Transverse colon (tissue), 4 donors: ENCODE results near the gene RASL10B. TPM values are rescaled to one million over a fixed set of nuclear protein-coding genes. Genes with fewer than 3 reads are reported as not detected.

Source experiments
- DNase-seq: peaks from one replicate; pipeline ENCODE4 v3.0.0-alpha.2; 2019
- H3K27ac ChIP-seq, 4 donors: fragments of 200-600 bp; sonication (generic); 2 replicates each; pipeline ENCODE4 v1.5.1; 2016 to 2018; ENCODE audit warnings: inconsistent platforms in 4 of 4
- H3K27me3 ChIP-seq: fragments of 200-600 bp; sonication (generic); 2 replicates; pipeline ENCODE4 v1.5.1; 2017; ENCODE audit warnings: inconsistent platforms
- H3K36me3 ChIP-seq, 4 donors: fragments of 200-600 bp; sonication (generic); 2 replicates each; pipeline ENCODE4 v1.5.1; 2017 to 2019; ENCODE audit warnings: inconsistent platforms in 4 of 4
- H3K4me1 ChIP-seq, 4 donors: fragments of 200-600 bp; sonication (generic); 2 replicates each; pipeline ENCODE4 v1.5.1; 2017 to 2020; ENCODE audit warnings: inconsistent platforms in 4 of 4
- H3K4me3 ChIP-seq, 4 donors: fragments of 200-600 bp; sonication (generic); 1 replicate in 1 of 4; 2 replicates in 3 of 4; pipeline versions ENCODE4 v1.5.1 to v1.6.1; 2017 to 2019; ENCODE audit warnings: inconsistent platforms in 4 of 4
- H3K9me3 ChIP-seq, 2 donors: fragments of 200-600 bp; sonication (generic); 2 replicates each; pipeline ENCODE4 v1.5.1; 2017 to 2019; ENCODE audit warnings: inconsistent platforms in 2 of 2
- CTCF ChIP-seq, 5 experiments: fragments of 200-600 bp in 3 of 5; fragments of 450-650 bp in 2 of 5; sonication (generic) in 3 of 5; IDR thresholded peaks; 1 replicate in 2 of 5; 2 replicates in 3 of 5; pipeline ENCODE4 v1.5.1; 2016 to 2017; ENCODE audit warnings: antibody characterized with exemption in 5 of 5, inconsistent platforms in 3 of 5, mild to moderate bottlenecking in 2 of 5, moderate library complexity in 1 of 5
- EP300 ChIP-seq: sonication (generic); formaldehyde crosslinking; IDR thresholded peaks from one replicate; pipeline ENCODE4 v1.6.1; 2017; ENCODE audit warnings: antibody characterized with exemption, low read depth
- POLR2A ChIP-seq: fragments of 450-650 bp; IDR thresholded peaks from one replicate; pipeline ENCODE4 v1.6.1; 2016; ENCODE audit warnings: antibody characterized with exemption, mild to moderate bottlenecking, moderate library complexity
- POLR2AphosphoS5 ChIP-seq, 3 donors: sonication (generic); formaldehyde crosslinking; IDR thresholded peaks; one replicate each; pipeline ENCODE4 v1.6.1; 2016; ENCODE audit warnings: antibody characterized with exemption in 3 of 3
- WGBS, 2 donors: methylation state at CpG; one replicate each; pipeline ENCODE4 v1.1.5; 2018; ENCODE audit warnings: low coverage in 1 of 2; 5-methylcytosine and 5-hydroxymethylcytosine counted together
- in situ Hi-C, 4 donors: fragments of 200-750 bp; cut with MboI; loops; one replicate each; pipeline versions ENCODE4 v1.15.0 to v1.15.1; 2017; ENCODE audit warnings: low sequenced_read_pairs in 3 of 4, low pct_ligation_motif_present in 1 of 4, low pct_unique_long_range_greater_than_20kb in 1 of 4
- intact Hi-C: fragments of 100-400 bp; cut with DNase I; formaldehyde crosslinking; loops from one replicate; pipeline ENCODE4 v1.15.1; 2023; ENCODE audit warnings: low total_unique reads
- total RNA-seq, 4 donors: library from RNA; depleted of rRNA; stranded (reverse); fragments of >200 nt; gene quantifications; one replicate each; pipeline ENCODE4 v1.1.0, GENCODE V29; 2016

Gene RASL10B
- 1 to 10 TPM in 2 of 4 donors, under 1 TPM in 2; 0.41 to 1.6 (median 1.1) TPM for total RNA-seq

GRCh38 chr17:35731239-35731916 is at the start of gene RASL10B:
Gene RASL10B (plus strand): TSS chr17:35731639. CDS start chr17:35735185, 3,546 bp downstream.
- Histone ChIP-seq H3K4me3 (peak within 1 kb of the TSS; percentile 46 to 53 (median 50)), H3K36me3 (no peaks in the 10 kb centered on the region), H3K27ac (no peak within 1 kb of the TSS), H3K4me1 (peaks cover 6 to 25% (median 15%) of the 10 kb centered on the region in 4 donors), H3K9me3 (no peaks in the 10 kb centered on the region), H3K27me3 (peaks cover 13% of the 10 kb centered on the region)
- in situ Hi-C loops (loop anchor here (25.0 kb wide), 3 partner anchors 119 to 594 kb away; partner anchors contain the start of genes NLE1 (in 1 of the 4) and UNC45B (in 1 of the 4)), intact Hi-C loops (no loop called here)
- WGBS, 2 donors = 12 to 16% methylated on average over 5 to 23 of the region's 44 CpGs
- TF ChIP-seq CTCF (IDR thresholded peaks at IDR 0.05) (no peak), POLR2A (no peak), POLR2AphosphoS5 (IDR thresholded peaks at IDR 0.05) (no peak), EP300 (no peak)
- DNase-seq = peak; percentile 37

- no peaks in the 10 kb centered on the region for H3K9me3 ChIP-seq
- DNase-seq = no peak
- H3K27me3 ChIP-seq = no peaks in the 10 kb centered on the region
- WGBS, 2 donors = 80 to 82% methylated on average over 3 to 4 of the region's 4 CpGs
- intact Hi-C loops = no loop called here
- no peak for TF ChIP-seq EP300
- no peak for TF ChIP-seq POLR2AphosphoS5 (IDR thresholded peaks at IDR 0.05)
- no peak for TF ChIP-seq CTCF (IDR thresholded peaks at IDR 0.05)
- TF ChIP-seq POLR2A = no peak
- in situ Hi-C loops = no loop called here
- peaks cover 0 to 82% (median 28%) of the 10 kb centered on the region in 4 donors for H3K36me3 ChIP-seq
- no peak overlapping the region for H3K4me3 ChIP-seq
- peaks cover 0 to 3% (median 0%) of the 10 kb centered on the region in 4 donors for H3K4me1 ChIP-seq
- no peak overlapping the region for H3K27ac ChIP-seq
These were observed 47.8 kb upstream of the RASL10B start for GRCh38 chr17:35683591-35683990.

- Histone ChIP-seq H3K36me3 (peaks cover 0 to 82% (median 29%) of the 10 kb centered on the region in 4 donors), H3K27me3 (no peaks in the 10 kb centered on the region), H3K27ac (no peak overlapping the region), H3K4me3 (no peak overlapping the region), H3K4me1 (peaks cover 0 to 1% (median 0%) of the 10 kb centered on the region in 4 donors), H3K9me3 (no peaks in the 10 kb centered on the region)
- intact Hi-C loops (no loop called here), in situ Hi-C loops (no loop called here)
- TF ChIP-seq CTCF (IDR thresholded peaks at IDR 0.05) (no peak), POLR2A (no peak), EP300 (no peak), POLR2AphosphoS5 (IDR thresholded peaks at IDR 0.05) (no peak)
- WGBS, 2 donors = 85 to 91% methylated on average over 2 of the region's 2 CpGs
- DNase-seq = no peak
These were observed 47.2 kb upstream of the RASL10B start for GRCh38 chr17:35684055-35684802.

GRCh38 chr17:35692512-35693210 is 38.8 kb upstream of the RASL10B start:
- intact Hi-C loops (loop anchor here (10.0 kb wide), 1 partner anchor 52 kb away; no protein-coding TSS in a partner anchor), in situ Hi-C loops (no loop called here)
- DNase-seq = no peak
- Histone ChIP-seq H3K27ac (no peak overlapping the region), H3K36me3 (peaks cover 0 to 37% (median 16%) of the 10 kb centered on the region in 4 donors), H3K9me3 (no peaks in the 10 kb centered on the region), H3K4me3 (no peak overlapping the region), H3K4me1 (no peaks in the 10 kb centered on the region), H3K27me3 (no peaks in the 10 kb centered on the region)
- TF ChIP-seq POLR2AphosphoS5 (IDR thresholded peaks at IDR 0.05) = no peak
- WGBS, 2 donors = 81 to 91% methylated on average over 5 to 7 of the region's 7 CpGs
